Measurements from ENCODE around the gene ALDH9A1.
A peak's percentile ranks its signal among the peaks of the same experiment; 100 is the strongest.

ALDH9A1 gene

DNA sequence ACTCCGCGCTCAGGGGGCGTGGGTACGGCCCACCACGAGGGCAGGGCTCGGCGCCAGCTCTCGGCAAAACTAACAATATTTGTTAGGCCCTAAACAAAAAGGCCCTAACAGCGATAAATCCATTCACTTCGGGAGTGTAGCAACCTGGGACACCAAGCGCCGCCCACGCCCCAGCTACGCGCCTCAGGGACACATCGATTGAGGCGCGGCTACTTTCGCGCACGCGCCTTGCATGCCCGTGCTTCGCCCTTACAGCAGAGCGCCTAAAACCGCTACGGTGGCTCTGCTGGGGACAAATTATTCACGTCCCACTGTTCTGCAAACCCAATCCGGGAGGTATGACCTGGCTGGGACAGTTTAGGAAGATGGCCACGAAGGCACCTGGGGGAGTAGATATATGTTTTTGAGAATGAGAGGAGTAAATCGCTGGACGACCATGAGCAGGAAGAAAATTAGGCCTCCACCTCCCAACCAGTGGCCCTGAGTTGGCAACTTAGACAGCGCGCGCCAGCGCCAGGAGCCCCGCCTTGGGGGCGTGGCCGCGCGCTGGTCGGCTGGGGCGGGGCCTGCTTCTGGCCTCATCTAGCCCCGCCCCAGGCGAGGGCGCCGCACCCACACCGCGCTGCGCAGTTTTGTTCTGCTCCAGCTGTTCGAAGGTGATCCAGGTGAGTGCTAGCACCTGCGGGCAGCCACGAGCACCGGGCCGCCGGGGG, 67.6 kb downstream of the ALDH9A1 start, which contains the start of gene MGST3:
MGST3 (plus strand) TSS at position 606 of the 713 bp plus-strand sequence. CDS start 18,614 bp downstream, outside the sequence.
- H3K4me3 ChIP-seq (ENCODE audit: low read length, poor library complexity, severe bottlenecking): peak within 1 kb of the TSS; percentile 93
- H2AFZ ChIP-seq (ENCODE audit: low read length): peak within 1 kb of the TSS; percentile 98
- peaks cover 47% of the 10 kb centered on the region for H3K4me1 ChIP-seq (ENCODE audit: insufficient read depth, low read length, poor library complexity, severe bottlenecking)
- H4K20me1 ChIP-seq (ENCODE audit: insufficient read depth, low read length, poor library complexity, severe bottlenecking): no peaks in the 10 kb centered on the region
- H3K27me3 ChIP-seq (ENCODE audit: insufficient read depth, low read length, poor library complexity, severe bottlenecking): no peaks in the 10 kb centered on the region
- H3F3A ChIP-seq (ENCODE audit: low read depth): no peaks in the 10 kb centered on the region
- peaks cover 16% of the 10 kb centered on the region; the same call in 1 of the 2 replicates for H3K79me2 ChIP-seq (ENCODE audit: insufficient read depth, low read length)
- TF ChIP-seq, protein P1, sequence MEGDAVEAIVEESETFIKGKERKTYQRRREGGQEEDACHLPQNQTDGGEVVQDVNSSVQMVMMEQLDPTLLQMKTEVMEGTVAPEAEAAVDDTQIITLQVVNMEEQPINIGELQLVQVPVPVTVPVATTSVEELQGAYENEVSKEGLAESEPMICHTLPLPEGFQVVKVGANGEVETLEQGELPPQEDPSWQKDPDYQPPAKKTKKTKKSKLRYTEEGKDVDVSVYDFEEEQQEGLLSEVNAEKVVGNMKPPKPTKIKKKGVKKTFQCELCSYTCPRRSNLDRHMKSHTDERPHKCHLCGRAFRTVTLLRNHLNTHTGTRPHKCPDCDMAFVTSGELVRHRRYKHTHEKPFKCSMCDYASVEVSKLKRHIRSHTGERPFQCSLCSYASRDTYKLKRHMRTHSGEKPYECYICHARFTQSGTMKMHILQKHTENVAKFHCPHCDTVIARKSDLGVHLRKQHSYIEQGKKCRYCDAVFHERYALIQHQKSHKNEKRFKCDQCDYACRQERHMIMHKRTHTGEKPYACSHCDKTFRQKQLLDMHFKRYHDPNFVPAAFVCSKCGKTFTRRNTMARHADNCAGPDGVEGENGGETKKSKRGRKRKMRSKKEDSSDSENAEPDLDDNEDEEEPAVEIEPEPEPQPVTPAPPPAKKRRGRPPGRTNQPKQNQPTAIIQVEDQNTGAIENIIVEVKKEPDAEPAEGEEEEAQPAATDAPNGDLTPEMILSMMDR (conservative IDR thresholded peaks at IDR 0.05; ENCODE audit: low read length): no peak
- H3K9ac ChIP-seq (ENCODE audit: low read depth, low read length, poor library complexity, severe bottlenecking): peak within 1 kb of the TSS; percentile 84
- H3K4me2 ChIP-seq (ENCODE audit: low read depth, low read length, poor library complexity, severe bottlenecking): peak within 1 kb of the TSS; percentile 98
- no peaks in the 10 kb centered on the region for H3K36me3 ChIP-seq (ENCODE audit: insufficient read depth, low read length)
- no peaks in the 10 kb centered on the region for H3K9me2 ChIP-seq (replicated peaks; ENCODE audit: low read depth, low read length)
- H3K9me3 ChIP-seq (ENCODE audit: insufficient read depth, low read depth, low read length): no peaks in the 10 kb centered on the region

DNA sequence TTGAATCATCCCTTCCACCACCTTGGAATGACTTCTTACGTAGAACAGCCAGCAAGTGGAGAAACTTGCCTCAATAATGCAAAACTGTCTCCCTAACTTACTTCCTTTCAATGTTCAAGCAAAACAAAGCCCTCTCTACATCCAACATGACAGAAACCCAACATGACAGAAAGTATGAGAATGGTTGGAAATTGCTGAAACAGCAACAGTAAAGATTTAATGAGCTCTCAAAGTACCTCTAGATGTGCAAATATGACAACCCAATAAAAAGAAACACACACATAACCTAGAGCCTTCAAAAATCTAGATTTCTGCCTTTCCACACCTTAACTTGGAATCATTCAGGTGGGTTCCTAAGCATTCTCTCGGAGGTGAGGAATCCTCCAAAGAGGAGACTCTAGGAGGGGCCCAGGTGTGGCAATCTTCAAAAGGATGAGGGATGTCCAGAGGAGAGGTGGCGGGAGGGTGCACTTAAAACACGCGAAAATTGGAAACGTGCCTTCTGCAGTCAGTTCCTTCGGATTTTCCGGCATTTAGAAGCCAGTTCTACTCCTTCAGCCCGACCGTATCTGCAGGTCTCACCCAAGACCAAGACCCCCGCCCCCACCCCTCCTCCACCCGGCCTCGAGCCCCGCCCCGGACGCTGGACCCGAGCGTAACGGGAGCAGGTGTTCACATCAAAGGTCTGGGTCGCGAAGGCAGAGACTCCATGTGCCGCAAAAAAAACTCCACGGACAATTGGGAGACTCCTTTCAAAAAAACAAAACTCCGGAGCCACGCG, 68.3 kb downstream of the ALDH9A1 start:
- Histone ChIP-seq H3K9me3 (ENCODE audit: insufficient read depth, low read depth, low read length) (no peaks in the 10 kb centered on the region), H3K4me2 (ENCODE audit: low read depth, low read length, poor library complexity, severe bottlenecking) (peak overlapping the region; percentile 98), H3K4me3 (ENCODE audit: low read length, poor library complexity, severe bottlenecking) (peak overlapping the region; percentile 93), H3K9me2 (replicated peaks; ENCODE audit: low read depth, low read length) (no peaks in the 10 kb centered on the region), H3K4me1 (ENCODE audit: insufficient read depth, low read length, poor library complexity, severe bottlenecking) (peaks cover 40% of the 10 kb centered on the region), H3K36me3 (ENCODE audit: insufficient read depth, low read length) (no peaks in the 10 kb centered on the region), H3K79me2 (ENCODE audit: insufficient read depth, low read length) (peaks cover 16% of the 10 kb centered on the region; the same call in 1 of the 2 replicates), H2AFZ (ENCODE audit: low read length) (peak overlapping the region; percentile 98), H3K27me3 (ENCODE audit: insufficient read depth, low read length, poor library complexity, severe bottlenecking) (no peaks in the 10 kb centered on the region), H3K9ac (ENCODE audit: low read depth, low read length, poor library complexity, severe bottlenecking) (peak overlapping the region; percentile 84), H3F3A (ENCODE audit: low read depth) (no peaks in the 10 kb centered on the region), H4K20me1 (ENCODE audit: insufficient read depth, low read length, poor library complexity, severe bottlenecking) (no peaks in the 10 kb centered on the region)
- TF ChIP-seq, protein P1 (conservative IDR thresholded peaks at IDR 0.05; ENCODE audit: low read length): no peak
- TF ChIP-seq EZH2phosphoT487 (IDR thresholded peaks at IDR 0.05; ENCODE audit: borderline replicate concordance): no peak

DNA sequence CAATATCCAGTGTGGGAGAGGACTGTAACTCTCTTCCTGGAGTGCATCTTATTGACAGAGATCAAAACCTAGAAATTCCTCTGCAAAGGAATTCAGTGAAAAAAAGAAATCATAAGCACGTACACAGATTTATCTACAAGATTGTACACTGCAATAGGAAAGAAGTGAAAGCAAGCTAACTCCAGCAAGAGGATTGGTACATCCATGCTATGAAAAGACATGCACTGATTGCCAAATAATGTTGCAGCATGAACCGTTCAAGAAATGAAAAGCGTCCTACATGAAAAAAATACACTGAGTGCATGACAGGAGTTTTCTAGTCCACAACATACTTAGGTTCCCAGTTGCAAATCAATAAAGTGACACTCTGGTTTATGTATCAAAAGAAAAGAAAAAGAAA, 69.2 kb downstream of the ALDH9A1 start:
- H3K79me2 ChIP-seq (ENCODE audit: insufficient read depth, low read length): peaks cover 16% of the 10 kb centered on the region; the same call in 1 of the 2 replicates
- no peaks in the 10 kb centered on the region for H3K36me3 ChIP-seq (ENCODE audit: insufficient read depth, low read length)
- no peak overlapping the region for H3K4me3 ChIP-seq (ENCODE audit: low read length, poor library complexity, severe bottlenecking)
- no peaks in the 10 kb centered on the region for H4K20me1 ChIP-seq (ENCODE audit: insufficient read depth, low read length, poor library complexity, severe bottlenecking)
- no peaks in the 10 kb centered on the region for H3F3A ChIP-seq (ENCODE audit: low read depth)
- no peaks in the 10 kb centered on the region for H3K9me3 ChIP-seq (ENCODE audit: insufficient read depth, low read depth, low read length)
- TF ChIP-seq EZH2phosphoT487 (IDR thresholded peaks at IDR 0.05; ENCODE audit: borderline replicate concordance): no peak
- TF ChIP-seq, protein P1 (conservative IDR thresholded peaks at IDR 0.05; ENCODE audit: low read length): no peak
- H3K4me1 ChIP-seq (ENCODE audit: insufficient read depth, low read length, poor library complexity, severe bottlenecking): peaks cover 33% of the 10 kb centered on the region
- peak overlapping the region; percentile 98 for H3K4me2 ChIP-seq (ENCODE audit: low read depth, low read length, poor library complexity, severe bottlenecking)
- H3K9ac ChIP-seq (ENCODE audit: low read depth, low read length, poor library complexity, severe bottlenecking): no peak overlapping the region
- no peak overlapping the region for H2AFZ ChIP-seq (ENCODE audit: low read length)
- H3K27me3 ChIP-seq (ENCODE audit: insufficient read depth, low read length, poor library complexity, severe bottlenecking): no peaks in the 10 kb centered on the region
- H3K9me2 ChIP-seq (replicated peaks; ENCODE audit: low read depth, low read length): no peaks in the 10 kb centered on the region

All from Loucy (cell line).